Measurements from ENCODE around the gene TCOF1. TPM values are rescaled to one million over a fixed set of nuclear protein-coding genes. Genes with fewer than 3 reads are reported as not detected.

Gene TCOF1
- total and polyA plus RNA-seq, 2 experiments from 2014 or later: 86.8 to 165 TPM

DNA sequence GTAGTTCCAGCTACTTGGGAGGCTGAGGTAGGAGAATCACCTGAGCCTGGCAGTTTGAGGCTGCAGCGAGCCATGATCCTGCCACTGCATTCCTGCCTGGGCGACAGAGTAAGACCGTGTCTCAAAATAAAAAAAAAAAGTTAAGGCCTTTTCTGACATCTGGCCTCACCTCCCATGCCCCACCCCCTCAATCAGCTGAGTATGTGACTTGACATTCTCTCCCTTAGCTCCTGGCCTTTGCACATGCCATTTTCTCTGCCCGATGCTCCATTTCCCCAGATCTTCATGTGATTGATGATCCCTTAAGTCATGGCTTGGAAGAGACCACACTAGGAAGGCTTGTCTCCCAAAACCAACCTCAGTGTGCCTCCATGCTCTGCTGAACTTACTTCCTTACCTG, 17.7 kb upstream of the TCOF1 start:
- TF ChIP-seq ZNF462 (CRISPR knock-in tag; IDR thresholded peaks at IDR 0.05) (no peak), CTCF (conservative IDR thresholded peaks at IDR 0.05; ENCODE audit: low read depth in 2 of 2) (no peak), ZNF331 (CRISPR knock-in tag; IDR thresholded peaks at IDR 0.05; ENCODE audit: low read depth) (no peak), JUNB (IDR thresholded peaks at IDR 0.05; ENCODE audit: unreplicated experiment) (no peak), CREB1 (CRISPR knock-in tag; IDR thresholded peaks at IDR 0.05; ENCODE audit: low read depth) (no peak), NANOG (IDR thresholded peaks at IDR 0.05; ENCODE audit: borderline replicate concordance) (no peak), STAT1 (IDR thresholded peaks at IDR 0.05; ENCODE audit: unreplicated experiment) (no peak), POLR2AphosphoS5 (IDR thresholded peaks at IDR 0.05; ENCODE audit: low read depth) (no peak), EZH2 (IDR thresholded peaks at IDR 0.05; ENCODE audit: low read depth, unreplicated experiment) (no peak), EZH2phosphoT487 (IDR thresholded peaks at IDR 0.05; ENCODE audit: unreplicated experiment) (no peak), ZNF114 (CRISPR knock-in tag; IDR thresholded peaks at IDR 0.05) (no peak)
- TF ChIP-seq, protein P1, sequence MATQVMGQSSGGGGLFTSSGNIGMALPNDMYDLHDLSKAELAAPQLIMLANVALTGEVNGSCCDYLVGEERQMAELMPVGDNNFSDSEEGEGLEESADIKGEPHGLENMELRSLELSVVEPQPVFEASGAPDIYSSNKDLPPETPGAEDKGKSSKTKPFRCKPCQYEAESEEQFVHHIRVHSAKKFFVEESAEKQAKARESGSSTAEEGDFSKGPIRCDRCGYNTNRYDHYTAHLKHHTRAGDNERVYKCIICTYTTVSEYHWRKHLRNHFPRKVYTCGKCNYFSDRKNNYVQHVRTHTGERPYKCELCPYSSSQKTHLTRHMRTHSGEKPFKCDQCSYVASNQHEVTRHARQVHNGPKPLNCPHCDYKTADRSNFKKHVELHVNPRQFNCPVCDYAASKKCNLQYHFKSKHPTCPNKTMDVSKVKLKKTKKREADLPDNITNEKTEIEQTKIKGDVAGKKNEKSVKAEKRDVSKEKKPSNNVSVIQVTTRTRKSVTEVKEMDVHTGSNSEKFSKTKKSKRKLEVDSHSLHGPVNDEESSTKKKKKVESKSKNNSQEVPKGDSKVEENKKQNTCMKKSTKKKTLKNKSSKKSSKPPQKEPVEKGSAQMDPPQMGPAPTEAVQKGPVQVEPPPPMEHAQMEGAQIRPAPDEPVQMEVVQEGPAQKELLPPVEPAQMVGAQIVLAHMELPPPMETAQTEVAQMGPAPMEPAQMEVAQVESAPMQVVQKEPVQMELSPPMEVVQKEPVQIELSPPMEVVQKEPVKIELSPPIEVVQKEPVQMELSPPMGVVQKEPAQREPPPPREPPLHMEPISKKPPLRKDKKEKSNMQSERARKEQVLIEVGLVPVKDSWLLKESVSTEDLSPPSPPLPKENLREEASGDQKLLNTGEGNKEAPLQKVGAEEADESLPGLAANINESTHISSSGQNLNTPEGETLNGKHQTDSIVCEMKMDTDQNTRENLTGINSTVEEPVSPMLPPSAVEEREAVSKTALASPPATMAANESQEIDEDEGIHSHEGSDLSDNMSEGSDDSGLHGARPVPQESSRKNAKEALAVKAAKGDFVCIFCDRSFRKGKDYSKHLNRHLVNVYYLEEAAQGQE (IDR thresholded peaks at IDR 0.05; ENCODE audit: unreplicated experiment): no peak
- TF ChIP-seq, protein P2, sequence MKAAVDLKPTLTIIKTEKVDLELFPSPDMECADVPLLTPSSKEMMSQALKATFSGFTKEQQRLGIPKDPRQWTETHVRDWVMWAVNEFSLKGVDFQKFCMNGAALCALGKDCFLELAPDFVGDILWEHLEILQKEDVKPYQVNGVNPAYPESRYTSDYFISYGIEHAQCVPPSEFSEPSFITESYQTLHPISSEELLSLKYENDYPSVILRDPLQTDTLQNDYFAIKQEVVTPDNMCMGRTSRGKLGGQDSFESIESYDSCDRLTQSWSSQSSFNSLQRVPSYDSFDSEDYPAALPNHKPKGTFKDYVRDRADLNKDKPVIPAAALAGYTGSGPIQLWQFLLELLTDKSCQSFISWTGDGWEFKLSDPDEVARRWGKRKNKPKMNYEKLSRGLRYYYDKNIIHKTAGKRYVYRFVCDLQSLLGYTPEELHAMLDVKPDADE (IDR thresholded peaks at IDR 0.05): no peak
- no peaks in the 10 kb centered on the region for H3K4me1 ChIP-seq (ENCODE audit: insufficient read depth)
- no peak overlapping the region for H3K27ac ChIP-seq (ENCODE audit: low read depth)
- H3F3A ChIP-seq (replicated peaks; ENCODE audit: low read depth): no peaks in the 10 kb centered on the region
- no peak overlapping the region for H3K4me2 ChIP-seq
- no peaks in the 10 kb centered on the region; the same call in 2 of the 3 replicates for H3K9me3 Mint-ChIP-seq
- H4K20me1 ChIP-seq (replicated peaks; ENCODE audit: insufficient read depth): no peaks in the 10 kb centered on the region
- DNase-seq (ENCODE audit: low spot score) (no peak), ATAC-seq (no peak)
- H3K27me3 Mint-ChIP-seq (ENCODE audit: insufficient read depth, low read depth, poor library complexity): peaks cover 5% of the 10 kb centered on the region
- H3K4me3 Mint-ChIP-seq: no peak overlapping the region
- no peak overlapping the region for H2AFZ ChIP-seq
- H3K27me3 ChIP-seq (ENCODE audit: insufficient read depth): no peaks in the 10 kb centered on the region
- no peak overlapping the region for H3K27ac Mint-ChIP-seq
- peaks cover 6% of the 10 kb centered on the region; the same call in 1 of the 2 replicates for H3K9me2 ChIP-seq (ENCODE audit: insufficient read depth)
- peaks cover 9% of the 10 kb centered on the region; the same call in 2 of the 3 replicates for H3K4me1 Mint-ChIP-seq
- no peaks in the 10 kb centered on the region for H3K36me3 Mint-ChIP-seq (ENCODE audit: low read depth)
- no peaks in the 10 kb centered on the region for H3K79me2 ChIP-seq (replicated peaks; ENCODE audit: insufficient read depth)
- no peaks in the 10 kb centered on the region for H3K36me3 ChIP-seq (ENCODE audit: insufficient read depth)
- H3K4me3 ChIP-seq: no peak overlapping the region

All from GM23338 (cell line).